SHP77 (cell line): ENCODE data around the gene SMARCA2.
A peak's percentile ranks its signal among the peaks of the same experiment; 100 is the strongest.

Experiments
- DNase-seq, 2 experiments: peaks; one replicate each; lab custom pipeline; 2025; lab: John Stamatoyannopoulos, UW

SMARCA2 gene

GRCh38 chr9:2014696-2015580, at the start of gene SMARCA2:
Gene SMARCA2 (plus strand): TSS chr9:2015347. CDS start chr9:2029023, 13,676 bp downstream.
- DNase-seq: peak; percentile 78 to 81

DNA sequence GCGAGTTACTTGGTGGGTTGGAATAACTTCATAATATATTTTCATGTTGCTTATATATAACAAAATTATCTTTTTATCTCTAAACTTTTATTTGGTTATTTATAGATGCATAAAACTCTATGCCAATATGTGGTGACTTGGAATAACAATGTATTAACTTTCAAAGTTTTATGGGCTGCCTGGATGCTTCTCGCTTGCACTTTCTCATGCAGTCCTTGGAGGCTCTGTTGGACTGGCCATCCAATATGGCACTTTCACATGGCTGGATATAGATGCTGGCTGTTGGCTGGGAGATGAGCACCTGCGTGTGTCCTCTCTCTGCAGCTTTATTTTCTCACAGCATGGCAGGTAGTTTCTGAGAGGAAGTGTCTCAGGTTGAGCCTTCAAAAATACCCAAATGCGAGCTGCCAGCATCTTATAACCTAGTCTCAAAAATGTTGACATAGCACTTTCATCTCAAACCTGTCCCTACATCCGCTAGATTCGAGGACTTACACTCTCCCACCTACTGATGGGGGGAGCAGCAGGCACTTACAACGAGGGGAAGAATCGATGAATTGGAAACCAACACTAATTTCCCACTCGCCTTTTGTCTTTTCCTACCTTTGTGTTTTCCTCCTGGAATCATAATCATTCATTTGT, 48.3 kb upstream of the SMARCA2 start:
- no peak for DNase-seq

DNA sequence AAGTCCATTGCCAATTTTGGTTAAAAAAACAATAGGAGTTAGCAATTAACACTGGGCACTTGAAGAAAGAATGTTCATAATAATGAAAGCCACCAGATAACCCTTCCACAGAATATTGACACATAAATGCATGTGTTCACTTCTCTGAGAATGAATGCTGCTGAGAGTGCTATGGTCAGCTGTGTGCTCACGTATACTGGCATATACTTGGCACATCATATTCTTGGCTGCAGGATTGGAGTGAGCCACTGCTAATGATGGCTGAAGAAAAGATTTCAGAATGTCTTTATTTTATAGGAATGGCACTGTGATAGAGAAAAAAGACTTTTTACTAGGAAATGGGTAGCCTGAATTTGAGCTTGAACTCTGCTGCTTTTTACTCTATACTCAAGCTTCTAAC, 46.0 kb upstream of the SMARCA2 start:
- no peak for DNase-seq

GRCh38 chr9:1969898-1970297, 45.2 kb upstream of the SMARCA2 start:
- no peak for DNase-seq

DNA sequence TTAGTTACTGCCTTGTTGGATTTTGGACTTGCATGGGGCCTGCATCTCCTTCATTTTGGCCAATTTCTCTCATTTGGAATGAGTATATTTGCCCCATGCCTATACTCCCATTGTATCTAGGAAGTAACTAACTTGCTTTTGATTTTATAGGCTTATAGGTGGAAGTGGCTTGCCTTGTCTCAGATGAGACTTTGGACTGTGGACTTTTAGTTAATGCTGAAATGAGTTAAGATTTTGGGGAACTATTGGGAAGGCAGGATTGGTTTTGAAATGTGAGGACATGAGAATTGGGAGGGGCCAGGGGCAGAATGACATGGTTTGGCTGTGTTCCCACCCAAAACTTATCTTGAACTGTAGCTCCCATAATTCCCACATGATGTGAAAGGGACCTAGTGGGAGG, 42.5 kb upstream of the SMARCA2 start:
- DNase-seq: no peak

DNA sequence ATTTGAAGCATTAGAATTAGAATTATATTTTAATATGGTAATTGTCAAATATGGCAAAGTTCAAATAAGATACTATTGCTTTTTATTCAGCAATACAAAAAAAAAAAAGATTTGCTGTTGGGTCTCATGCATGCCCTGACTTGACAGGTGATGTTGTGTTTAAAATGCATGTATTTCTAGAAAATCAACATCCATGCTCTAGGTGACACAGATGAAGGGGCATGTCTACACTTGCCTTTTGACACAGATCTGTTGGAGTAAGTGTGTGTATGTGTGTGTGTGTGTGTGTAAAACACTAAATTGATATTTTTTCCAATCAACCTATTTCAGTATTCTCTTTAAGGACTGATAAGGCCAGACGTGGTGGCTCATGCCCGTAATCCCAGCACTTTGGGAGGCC, 38.1 kb upstream of the SMARCA2 start:
- no peak for DNase-seq

DNA sequence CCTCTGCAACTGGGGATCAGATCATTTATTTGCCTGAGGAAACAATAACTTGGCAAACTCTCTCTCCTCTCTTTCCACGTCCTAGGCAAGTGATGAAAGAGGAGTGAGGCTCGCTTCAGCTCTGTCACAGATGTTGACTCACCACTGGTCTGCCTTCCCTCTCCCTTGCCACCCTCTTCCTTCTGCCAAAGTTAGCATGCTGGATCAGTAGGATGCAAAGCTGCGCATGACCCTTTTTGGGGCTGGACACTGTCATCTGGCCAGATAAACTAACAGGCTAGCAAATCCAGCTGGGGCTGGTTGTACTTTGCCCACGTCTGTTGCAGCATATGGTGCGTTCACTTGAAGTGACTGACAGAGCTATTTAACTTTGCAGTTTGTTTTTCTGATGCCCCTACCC, 36.2 kb upstream of the SMARCA2 start:
- no peak for DNase-seq

DNA sequence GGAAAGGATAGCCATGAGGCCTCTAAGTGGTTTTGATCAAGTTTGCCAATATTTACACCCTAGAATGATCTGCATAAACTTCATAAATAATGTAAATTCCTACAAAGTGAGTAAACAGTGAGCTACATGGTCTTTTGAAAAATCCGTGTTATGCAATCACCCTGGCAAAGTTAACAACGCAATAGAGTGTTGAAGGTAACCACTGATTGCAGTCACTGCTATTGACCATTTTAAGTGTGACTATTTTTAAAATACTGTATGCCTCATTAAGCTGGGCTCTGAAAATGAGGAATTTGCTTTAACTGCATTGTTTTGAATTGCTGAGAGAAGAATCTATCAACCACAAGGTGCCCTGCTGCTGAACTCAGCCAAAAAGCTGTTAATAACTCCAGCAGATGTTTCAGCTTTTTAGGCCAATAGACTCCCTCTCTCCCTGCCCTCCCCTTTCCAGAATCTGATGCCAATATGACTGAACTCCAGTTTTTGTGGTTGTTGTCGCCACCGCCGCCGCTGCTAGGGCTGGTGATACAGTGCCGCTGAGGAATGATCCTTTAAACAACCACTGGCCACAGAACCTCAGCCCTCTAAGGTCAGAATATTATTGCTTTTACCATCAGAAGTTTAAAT, 35.3 kb upstream of the SMARCA2 start:
- no peak for DNase-seq

DNA sequence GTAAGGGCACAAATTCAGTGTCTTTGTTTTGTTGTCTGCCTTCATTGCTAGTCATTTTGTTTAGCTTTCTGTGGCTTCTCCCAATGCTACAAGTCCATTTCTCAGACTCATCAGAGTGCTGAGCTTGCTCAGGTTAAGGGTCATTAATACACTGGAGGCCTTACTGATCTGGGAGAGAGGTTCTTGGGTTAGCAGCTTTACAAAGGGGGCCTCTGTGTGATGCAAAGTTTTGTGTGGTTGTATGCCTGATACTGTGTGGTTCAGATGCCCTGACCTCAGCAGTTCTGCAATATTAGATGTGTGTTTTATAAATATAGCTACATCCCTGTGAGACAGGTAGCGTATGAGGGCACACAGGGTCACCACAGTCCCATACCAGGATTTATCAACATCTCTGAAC, 34.8 kb upstream of the SMARCA2 start:
- no peak for DNase-seq

DNA sequence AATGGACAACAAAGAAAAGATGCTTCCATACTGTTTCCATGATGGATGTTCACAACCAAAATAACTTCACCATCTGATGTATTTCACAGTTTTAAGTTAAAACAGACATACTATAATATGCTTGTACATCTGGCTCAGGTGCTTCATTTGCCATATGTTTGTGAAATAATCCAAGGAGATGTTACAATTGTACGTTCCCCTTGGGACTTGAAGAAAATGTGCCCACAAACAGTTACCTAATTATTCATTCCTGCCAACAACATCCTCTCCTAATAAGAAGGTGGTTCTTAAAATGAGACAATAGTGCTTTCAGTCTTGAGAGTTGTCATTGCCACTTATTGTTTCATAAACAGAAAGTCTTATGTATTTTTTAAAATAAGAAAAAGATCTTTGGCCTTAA, 33.1 kb upstream of the SMARCA2 start:
- DNase-seq: no peak

GRCh38 chr9:1986341-1986740, 28.8 kb upstream of the SMARCA2 start:
- no peak for DNase-seq

GRCh38 chr9:1989500-1989899, 25.6 kb upstream of the SMARCA2 start:
- DNase-seq: no peak

GRCh38 chr9:1994180-1994579, 21.0 kb upstream of the SMARCA2 start:
- DNase-seq: no peak

GRCh38 chr9:1995084-1995483, 20.1 kb upstream of the SMARCA2 start:
- no peak for DNase-seq

DNA sequence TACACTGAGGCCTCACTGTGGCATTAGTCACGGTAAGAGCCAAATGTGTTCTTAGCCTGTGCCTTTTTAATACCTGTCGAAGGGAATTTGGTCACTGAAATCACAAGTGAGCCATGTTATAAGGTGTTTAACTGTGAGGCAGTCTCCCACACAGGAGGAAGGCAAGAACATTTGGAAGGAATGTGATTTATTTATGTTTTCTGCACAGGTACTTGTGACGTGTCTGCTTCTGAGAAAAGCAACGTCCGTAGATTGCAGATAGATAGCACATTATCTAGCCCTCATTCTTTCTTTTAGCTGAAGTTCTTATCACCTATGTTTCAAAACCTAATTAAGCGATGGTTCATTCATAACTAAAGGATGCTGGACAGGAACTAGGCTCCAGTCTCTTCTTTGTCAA, 19.0 kb upstream of the SMARCA2 start:
- DNase-seq: no peak

- no peak for DNase-seq
These were observed 17.5 kb upstream of the SMARCA2 start for GRCh38 chr9:1997646-1998045.

GRCh38 chr9:1998111-1998510, 17.0 kb upstream of the SMARCA2 start:
- no peak for DNase-seq

DNA sequence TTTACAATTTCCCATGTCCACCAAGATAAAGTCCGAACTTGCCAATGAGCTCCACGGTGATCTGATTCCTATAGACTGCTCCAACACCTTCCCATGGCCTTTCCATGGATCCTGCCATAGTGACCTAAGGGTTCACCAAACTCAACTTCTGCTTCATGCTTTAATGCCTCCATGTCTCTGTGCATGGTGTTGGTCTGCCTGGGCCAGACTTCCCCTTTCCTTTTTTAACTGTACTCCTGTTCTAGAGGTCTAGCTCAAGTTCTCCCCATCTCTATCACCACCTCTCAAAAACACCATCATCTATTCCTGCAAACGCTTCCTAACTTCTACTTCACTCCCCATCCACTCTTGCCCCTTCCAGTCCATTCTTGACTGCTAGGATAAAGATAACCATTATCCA, 14.8 kb upstream of the SMARCA2 start:
- DNase-seq: no peak

- no peak for DNase-seq
These were observed 6.8 kb upstream of the SMARCA2 start for GRCh38 chr9:2008372-2008771.

DNA sequence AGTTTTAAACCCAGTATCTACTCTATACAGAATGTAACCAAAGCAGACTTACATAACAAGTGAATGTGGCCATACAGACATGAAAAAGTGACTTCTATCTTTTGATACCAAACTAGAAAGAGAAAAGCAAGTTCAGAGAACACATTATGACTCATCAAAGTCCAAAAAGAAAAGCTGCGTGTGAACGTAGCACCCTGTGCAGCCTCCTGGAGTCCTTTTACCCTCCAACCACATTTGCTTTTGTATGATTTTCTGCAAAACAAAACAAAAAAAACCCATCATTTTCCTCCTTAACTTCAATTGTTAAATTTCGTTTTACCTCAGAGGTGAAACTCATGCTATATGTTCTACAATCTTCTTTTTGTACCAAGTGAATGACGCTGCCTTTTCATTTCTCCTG, 2.8 kb upstream of the SMARCA2 start:
- DNase-seq: no peak

- no peak for DNase-seq
These were observed 1.2 kb upstream of the SMARCA2 start for GRCh38 chr9:2013743-2014475.
